Measurements from ENCODE around the gene PPP1R36. TPM values are rescaled to one million over a fixed set of nuclear protein-coding genes. Genes with fewer than 3 reads are reported as not detected.

PPP1R36 gene
- total and polyA plus RNA-seq, 2 of the 13 experiments (the other 11 are each of a cell fraction or from before 2014, with no cell fraction given) = 0.11 to 0.17 TPM

- TF ChIP-seq MAX (IDR thresholded peaks at IDR 0.05) (peak; percentile 93), POLR2G (IDR thresholded peaks at IDR 0.05; ENCODE audit: low read depth, low read length) (peak; percentile 94), ZNF777 (CRISPR knock-in tag; IDR thresholded peaks at IDR 0.05) (0 out of 2 replicates have a peak, but pooled peaks have one; percentile 2), ZNF138 (CRISPR knock-in tag; IDR thresholded peaks at IDR 0.05; ENCODE audit: low read depth) (0 out of 2 replicates have a peak, but pooled peaks have one; percentile 19), ZNF317 (CRISPR knock-in tag; IDR thresholded peaks at IDR 0.05) (no peak), ZNF431 (CRISPR knock-in tag; IDR thresholded peaks at IDR 0.05; ENCODE audit: borderline replicate concordance, low read depth) (peak; percentile 91; the same call in 1 of the 2 replicates), ZNF20 (CRISPR knock-in tag; IDR thresholded peaks at IDR 0.05) (no peak), U2AF1 (optimal IDR thresholded peaks at IDR 0.05; ENCODE audit: low read depth, low read length) (peak; percentile 85), ZNF850 (CRISPR knock-in tag; conservative IDR thresholded peaks at IDR 0.05) (peak; percentile 73; the same call in 1 of the 2 replicates), CEBPB (IDR thresholded peaks at IDR 0.05; ENCODE audit: borderline replicate concordance, low read depth, low read length) (no peak), ZNF607 (CRISPR knock-in tag; IDR thresholded peaks at IDR 0.05; ENCODE audit: borderline replicate concordance) (peak; percentile 71; the same call in 1 of the 2 replicates), KAT2B (IDR thresholded peaks at IDR 0.05; ENCODE audit: borderline replicate concordance, low read depth, low read length) (no peak), ZNF235 (CRISPR knock-in tag; IDR thresholded peaks at IDR 0.05; ENCODE audit: borderline replicate concordance) (0 out of 2 replicates have a peak, but pooled peaks have one; percentile 9), GLMP (CRISPR knock-in tag; IDR thresholded peaks at IDR 0.05; ENCODE audit: borderline replicate concordance) (no peak), SPEN (CRISPR knock-in tag; IDR thresholded peaks at IDR 0.05; ENCODE audit: low read depth) (peak; percentile 93), ZNF256 (CRISPR knock-in tag; conservative IDR thresholded peaks at IDR 0.05) (no peak)
- TF ChIP-seq, protein P1, sequence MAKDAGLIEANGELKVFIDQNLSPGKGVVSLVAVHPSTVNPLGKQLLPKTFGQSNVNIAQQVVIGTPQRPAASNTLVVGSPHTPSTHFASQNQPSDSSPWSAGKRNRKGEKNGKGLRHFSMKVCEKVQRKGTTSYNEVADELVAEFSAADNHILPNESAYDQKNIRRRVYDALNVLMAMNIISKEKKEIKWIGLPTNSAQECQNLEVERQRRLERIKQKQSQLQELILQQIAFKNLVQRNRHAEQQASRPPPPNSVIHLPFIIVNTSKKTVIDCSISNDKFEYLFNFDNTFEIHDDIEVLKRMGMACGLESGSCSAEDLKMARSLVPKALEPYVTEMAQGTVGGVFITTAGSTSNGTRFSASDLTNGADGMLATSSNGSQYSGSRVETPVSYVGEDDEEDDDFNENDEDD (CRISPR knock-in tag; IDR thresholded peaks at IDR 0.05; ENCODE audit: borderline replicate concordance) = peak; percentile 93
- TF ChIP-seq, protein P2, sequence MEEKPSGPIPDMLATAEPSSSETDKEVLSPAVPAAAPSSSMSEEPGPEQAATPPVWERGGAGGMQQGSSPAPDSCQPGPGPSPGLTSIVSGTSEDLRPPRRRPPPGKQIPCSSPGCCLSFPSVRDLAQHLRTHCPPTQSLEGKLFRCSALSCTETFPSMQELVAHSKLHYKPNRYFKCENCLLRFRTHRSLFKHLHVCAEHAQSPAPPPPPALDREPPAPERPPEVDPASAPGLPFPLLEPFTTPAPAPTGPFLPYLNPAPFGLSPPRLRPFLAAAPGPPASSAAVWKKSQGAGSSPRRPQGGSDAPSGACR (CRISPR knock-in tag; IDR thresholded peaks at IDR 0.05) = peak; percentile 54; the same call in 1 of the 2 replicates
- TF ChIP-seq, protein P3, sequence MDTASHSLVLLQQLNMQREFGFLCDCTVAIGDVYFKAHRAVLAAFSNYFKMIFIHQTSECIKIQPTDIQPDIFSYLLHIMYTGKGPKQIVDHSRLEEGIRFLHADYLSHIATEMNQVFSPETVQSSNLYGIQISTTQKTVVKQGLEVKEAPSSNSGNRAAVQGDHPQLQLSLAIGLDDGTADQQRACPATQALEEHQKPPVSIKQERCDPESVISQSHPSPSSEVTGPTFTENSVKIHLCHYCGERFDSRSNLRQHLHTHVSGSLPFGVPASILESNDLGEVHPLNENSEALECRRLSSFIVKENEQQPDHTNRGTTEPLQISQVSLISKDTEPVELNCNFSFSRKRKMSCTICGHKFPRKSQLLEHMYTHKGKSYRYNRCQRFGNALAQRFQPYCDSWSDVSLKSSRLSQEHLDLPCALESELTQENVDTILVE (CRISPR knock-in tag; IDR thresholded peaks at IDR 0.05) = no peak
- TF ChIP-seq, protein P4, sequence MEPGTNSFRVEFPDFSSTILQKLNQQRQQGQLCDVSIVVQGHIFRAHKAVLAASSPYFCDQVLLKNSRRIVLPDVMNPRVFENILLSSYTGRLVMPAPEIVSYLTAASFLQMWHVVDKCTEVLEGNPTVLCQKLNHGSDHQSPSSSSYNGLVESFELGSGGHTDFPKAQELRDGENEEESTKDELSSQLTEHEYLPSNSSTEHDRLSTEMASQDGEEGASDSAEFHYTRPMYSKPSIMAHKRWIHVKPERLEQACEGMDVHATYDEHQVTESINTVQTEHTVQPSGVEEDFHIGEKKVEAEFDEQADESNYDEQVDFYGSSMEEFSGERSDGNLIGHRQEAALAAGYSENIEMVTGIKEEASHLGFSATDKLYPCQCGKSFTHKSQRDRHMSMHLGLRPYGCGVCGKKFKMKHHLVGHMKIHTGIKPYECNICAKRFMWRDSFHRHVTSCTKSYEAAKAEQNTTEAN (CRISPR knock-in tag; conservative IDR thresholded peaks at IDR 0.05) = peak; percentile 76; the same call in 1 of the 2 replicates
These were observed 46.1 kb upstream of the PPP1R36 start, which contains the start of gene ZBTB25 (continued) for GRCh38 chr14:64503434-64504309.

All from HepG2 (cell line).